Coronary artery (tissue), 2 donors: ENCODE data around the gene OBI1.
A peak's percentile ranks its signal among the peaks of the same experiment; 100 is the strongest.
"Not testable (repeated sequence)": the region's sequence is repeated elsewhere in the genome, so short reads cannot be mapped to it uniquely, and the experiment has no call there.

Source experiments
- DNase-seq: peaks from one replicate; pipeline ENCODE4 v3.0.0-alpha.2; 2017; ENCODE audit warnings: low spot score
- H3K27ac ChIP-seq, 2 donors: fragments of 200-600 bp; sonication (generic); one replicate each; pipeline ENCODE4 v1.5.1; 2016 to 2019
- H3K4me3 ChIP-seq: fragments of 200-600 bp; sonication (generic); 2 replicates; pipeline ENCODE4 v1.5.1; 2016; ENCODE audit warnings: mild to moderate bottlenecking, moderate library complexity
- CTCF ChIP-seq: fragments of 200-600 bp; sonication (generic); IDR thresholded peaks from one replicate; pipeline ENCODE4 v1.5.1; 2019; ENCODE audit warnings: antibody characterized with exemption

Gene OBI1

GRCh38 chr13:78659450-78659730, 435 bp upstream of the OBI1 start:
- no peak overlapping the region for H3K27ac ChIP-seq
- no peak for DNase-seq
- no peak for TF ChIP-seq CTCF
- H3K4me3 ChIP-seq = peak overlapping the region; percentile 98

GRCh38 chr13:78657699-78658629, 991 bp downstream of the OBI1 start:
- no peak for DNase-seq
- Histone ChIP-seq H3K4me3 (peak overlapping the region; percentile 98), H3K27ac (peak overlapping the region; percentile 56 to 87)
- TF ChIP-seq CTCF = no peak

GRCh38 chr13:78655906-78656305, 3.0 kb downstream of the OBI1 start:
- Histone ChIP-seq H3K27ac (no peak overlapping the region), H3K4me3 (no peak overlapping the region)
- no peak for TF ChIP-seq CTCF
- no peak for DNase-seq

GRCh38 chr13:78655007-78655406, 3.9 kb downstream of the OBI1 start:
- H3K4me3 ChIP-seq = no peak overlapping the region
- no peak for DNase-seq
- TF ChIP-seq CTCF = no peak
- H3K27ac ChIP-seq = no peak overlapping the region

GRCh38 chr13:78652651-78653050, 6.3 kb downstream of the OBI1 start:
- no peak for DNase-seq
- Histone ChIP-seq H3K4me3 (no peak overlapping the region), H3K27ac (no peak overlapping the region)
- TF ChIP-seq CTCF = no peak

- DNase-seq = no peak
- Histone ChIP-seq H3K4me3 (no peak overlapping the region), H3K27ac (no peak overlapping the region)
- no peak for TF ChIP-seq CTCF
Observed at GRCh38 chr13:78650717-78651083, 8.3 kb downstream of the OBI1 start.

- no peak overlapping the region for H3K27ac ChIP-seq
- H3K4me3 ChIP-seq = no peak overlapping the region
- no peak for TF ChIP-seq CTCF
- no peak for DNase-seq
Observed at GRCh38 chr13:78649997-78650716, 8.8 kb downstream of the OBI1 start.

- DNase-seq, H3K4me3 ChIP-seq, H3K27ac ChIP-seq: not testable (repeated sequence)
Observed at GRCh38 chr13:78647109-78647678, 11.8 kb downstream of the OBI1 start.
